CD8-positive, alpha-beta memory T cell (primary cell): ENCODE results near the gene HOXB1. TPM values are rescaled to one million over a fixed set of nuclear protein-coding genes. Genes with fewer than 3 reads are reported as not detected.

ENCODE experiments used
- CTCF ChIA-PET: fragments of 350-600 bp; sonication (Branson Sonifier 250); formaldehyde crosslinking; loops from one replicate; lab custom pipeline; 2021; ENCODE audit warnings: antibody characterized with exemption; lab: Charles Lee
- POLR2A ChIA-PET: fragments of 350-600 bp; sonication (Branson Sonifier 250); formaldehyde crosslinking; loops from one replicate; lab custom pipeline; 2021; ENCODE audit warnings: antibody characterized with exemption; lab: Charles Lee
- DNase-seq, 5 donors: peaks; one replicate each; pipeline versions ENCODE4 v3.0.0 to v3.0.0-alpha.2; 2020 to 2022; ENCODE audit warnings: mixed read lengths in 1 of 5
- H3K27ac ChIP-seq: one replicate; pipeline ENCODE4 v1.7.0; 2013; ENCODE audit warnings: low read depth, mild to moderate bottlenecking, low read length, moderate library complexity
- H3K27me3 ChIP-seq: 2 replicates; pipeline ENCODE4 v1.7.0; 2013; ENCODE audit warnings: low read length, mild to moderate bottlenecking; ENCODE audit not compliant: insufficient read depth, poor library complexity, severe bottlenecking
- H3K36me3 ChIP-seq: 2 replicates; pipeline ENCODE4 v1.7.0; 2013; ENCODE audit warnings: mild to moderate bottlenecking, low read length, moderate library complexity; ENCODE audit not compliant: insufficient read depth
- H3K4me1 ChIP-seq: 2 replicates; pipeline ENCODE4 v1.7.0; 2013; ENCODE audit warnings: mild to moderate bottlenecking, low read length, moderate library complexity; ENCODE audit not compliant: insufficient read depth
- H3K4me3 ChIP-seq: 2 replicates; pipeline ENCODE4 v1.7.0; 2013; ENCODE audit warnings: mild to moderate bottlenecking, low read length
- H3K9me3 ChIP-seq: 2 replicates; pipeline ENCODE4 v1.7.0; 2013; ENCODE audit warnings: mild to moderate bottlenecking, low read length
- H3K27ac Mint-ChIP-seq, 8 donors: one replicate each; pipeline ENCODE4 v1.8.0; 2020 to 2021; ENCODE audit warnings: mixed read lengths in 8 of 8, mild to moderate bottlenecking in 6 of 8, inconsistent platforms in 3 of 8, moderate library complexity in 3 of 8
- H3K27me3 Mint-ChIP-seq, 2 donors: one replicate each; pipeline ENCODE4 v1.8.0; 2020 to 2021; ENCODE audit warnings: mixed read lengths in 2 of 2, mild to moderate bottlenecking in 1 of 2, moderate library complexity in 1 of 2
- H3K36me3 Mint-ChIP-seq, 3 donors: one replicate each; pipeline ENCODE4 v1.8.0; 2020 to 2021; ENCODE audit warnings: mixed read lengths in 3 of 3, inconsistent platforms in 1 of 3, mild to moderate bottlenecking in 1 of 3
- H3K4me1 Mint-ChIP-seq, 3 donors: one replicate each; pipeline ENCODE4 v1.8.0; 2020 to 2021; ENCODE audit warnings: mixed read lengths in 3 of 3, inconsistent platforms in 1 of 3, mild to moderate bottlenecking in 1 of 3
- H3K4me3 Mint-ChIP-seq, 7 donors: one replicate each; pipeline ENCODE4 v1.8.0; 2020 to 2021; ENCODE audit warnings: mixed read lengths in 7 of 7, mild to moderate bottlenecking in 6 of 7, moderate library complexity in 4 of 7, inconsistent platforms in 2 of 7
- H3K9me3 Mint-ChIP-seq, 5 donors: one replicate each; pipeline ENCODE4 v1.8.0; 2020 to 2022; ENCODE audit warnings: mixed read lengths in 5 of 5, mild to moderate bottlenecking in 3 of 5, moderate library complexity in 2 of 5, inconsistent platforms in 1 of 5
- polyA plus RNA-seq: library from polyadenylated mRNA; unstranded; fragments of 300-500 nt; fragmentation: Illumina TruSeq; gene quantifications from one replicate; pipeline ENCODE4 v1.2.3, GENCODE V29; 2021
- total RNA-seq, 2 experiments: library from RNA; stranded (reverse); gene quantifications; one replicate each; pipeline ENCODE4 v1.2.3, GENCODE V29; 2021

Gene HOXB1
- total and polyA plus RNA-seq, 3 experiments from 2014 or later = not detected

DNA sequence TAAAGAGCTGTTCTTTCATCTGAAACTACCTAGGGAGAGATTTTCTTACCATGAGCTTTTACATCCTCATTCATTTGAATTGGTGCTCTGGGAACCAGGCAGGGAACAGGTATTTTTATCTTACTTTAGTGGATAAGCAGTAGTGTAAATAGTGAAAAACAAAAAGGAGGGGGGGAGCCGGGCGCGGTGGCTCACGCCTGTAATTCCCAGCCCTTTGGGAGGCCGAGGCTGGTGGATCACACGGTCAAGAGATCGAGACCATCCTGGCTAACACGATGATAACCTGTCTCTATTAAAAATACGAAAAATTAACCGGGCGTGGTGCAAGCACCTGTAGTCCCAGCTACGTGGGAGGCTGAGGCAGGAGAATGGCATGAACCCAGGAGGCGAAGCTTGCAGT lies 41.0 kb downstream of the HOXB1 start:
- H3K9me3 ChIP-seq = no peaks in the 10 kb centered on the region
- H3K9me3 Mint-ChIP-seq = no peaks in the 10 kb centered on the region
- H3K4me1 ChIP-seq = peaks cover 11% of the 10 kb centered on the region
- no peak overlapping the region for H3K4me3 ChIP-seq
- H3K4me3 Mint-ChIP-seq = no peak overlapping the region
- DNase-seq = no peak
- peaks cover 0 to 1% (median 0%) of the 10 kb centered on the region in 3 donors for H3K36me3 Mint-ChIP-seq
- no peak overlapping the region for H3K27ac ChIP-seq
- CTCF ChIA-PET = no interaction called here
- H3K27me3 Mint-ChIP-seq = peaks cover 4 to 16% of the 10 kb centered on the region in 2 donors
- H3K36me3 ChIP-seq = no peaks in the 10 kb centered on the region
- H3K27ac Mint-ChIP-seq = no peak overlapping the region
- H3K27me3 ChIP-seq = peaks cover 8% of the 10 kb centered on the region
- POLR2A ChIA-PET = no interaction called here
- peaks cover 2 to 12% (median 4%) of the 10 kb centered on the region in 3 donors for H3K4me1 Mint-ChIP-seq

DNA sequence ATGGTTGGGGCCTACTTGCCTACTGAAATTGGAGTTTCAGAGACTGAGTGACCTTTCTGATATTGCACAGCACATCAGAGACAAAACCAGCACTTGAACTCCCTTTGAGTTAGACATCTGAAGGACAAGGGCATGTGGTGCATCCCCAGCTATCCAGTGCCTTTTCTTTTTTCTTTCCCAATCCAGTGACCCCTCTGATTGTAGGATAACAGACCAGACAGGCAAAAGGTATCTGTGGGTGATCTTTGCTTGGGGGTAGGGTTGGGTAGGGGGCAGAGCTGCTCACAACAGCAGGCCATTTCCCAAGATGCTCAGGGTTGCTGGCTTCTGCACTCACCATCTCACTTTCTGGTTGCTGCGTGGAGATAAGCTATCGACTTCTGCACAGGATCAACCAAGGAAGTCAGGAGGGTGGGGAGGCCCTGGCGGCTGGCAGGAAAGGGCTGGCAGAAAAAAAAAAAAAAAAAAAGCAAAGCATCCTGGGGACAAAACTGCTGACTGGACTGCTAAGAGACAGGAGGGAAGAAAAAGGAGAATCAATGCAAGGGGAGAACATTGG lies 42.2 kb downstream of the HOXB1 start:
- Mint-ChIP-seq H3K27me3 (peaks cover 4 to 8% of the 10 kb centered on the region in 2 donors), H3K27ac (peak overlapping the region in 1 of 8 donors; percentile 50), H3K36me3 (no peaks in the 10 kb centered on the region), H3K9me3 (no peaks in the 10 kb centered on the region), H3K4me3 (no peak overlapping the region), H3K4me1 (peaks cover 2 to 12% (median 4%) of the 10 kb centered on the region in 3 donors)
- H3K27ac ChIP-seq = no peak overlapping the region
- ChIA-PET CTCF (no interaction called here), POLR2A (no interaction called here)
- H3K27me3 ChIP-seq = peaks cover 8% of the 10 kb centered on the region
- H3K36me3 ChIP-seq = no peaks in the 10 kb centered on the region
- peaks cover 14% of the 10 kb centered on the region for H3K4me1 ChIP-seq
- no peak for DNase-seq
- no peaks in the 10 kb centered on the region for H3K9me3 ChIP-seq
- H3K4me3 ChIP-seq = no peak overlapping the region

DNA sequence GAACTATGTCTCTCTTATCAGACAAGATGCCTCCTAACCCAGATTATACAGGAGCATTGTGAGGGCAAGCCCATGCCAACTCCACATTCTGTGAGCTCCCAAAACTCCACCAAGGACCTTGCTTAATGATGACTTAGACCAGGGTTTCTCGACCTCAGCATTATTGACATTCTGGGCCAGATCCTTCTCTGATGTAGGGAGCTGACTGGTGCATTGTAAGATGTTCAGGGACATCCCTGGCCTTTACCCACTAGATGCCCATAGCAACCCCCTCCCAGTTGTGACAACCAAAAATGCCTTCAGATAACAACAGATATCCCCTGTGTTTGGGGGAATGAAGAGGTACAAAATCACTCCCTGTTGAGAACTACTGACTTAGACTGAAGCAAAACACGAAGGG lies 43.6 kb downstream of the HOXB1 start:
- DNase-seq = no peak
- Histone ChIP-seq H3K27ac (no peak overlapping the region), H3K36me3 (no peaks in the 10 kb centered on the region), H3K4me1 (peaks cover 14% of the 10 kb centered on the region), H3K4me3 (no peak overlapping the region), H3K27me3 (no peaks in the 10 kb centered on the region), H3K9me3 (no peaks in the 10 kb centered on the region)
- POLR2A ChIA-PET = no interaction called here
- CTCF ChIA-PET = interaction anchor here (0.7 kb wide), 1 partner anchor 106 kb away, joined by 3 read pairs; the partner anchor contains the start of gene HOXB5
- Mint-ChIP-seq H3K4me3 (no peak overlapping the region), H3K27me3 (peaks cover 2 to 8% of the 10 kb centered on the region in 2 donors), H3K27ac (no peak overlapping the region), H3K9me3 (no peaks in the 10 kb centered on the region), H3K36me3 (no peaks in the 10 kb centered on the region), H3K4me1 (peaks cover 2 to 13% (median 4%) of the 10 kb centered on the region in 3 donors)

DNA sequence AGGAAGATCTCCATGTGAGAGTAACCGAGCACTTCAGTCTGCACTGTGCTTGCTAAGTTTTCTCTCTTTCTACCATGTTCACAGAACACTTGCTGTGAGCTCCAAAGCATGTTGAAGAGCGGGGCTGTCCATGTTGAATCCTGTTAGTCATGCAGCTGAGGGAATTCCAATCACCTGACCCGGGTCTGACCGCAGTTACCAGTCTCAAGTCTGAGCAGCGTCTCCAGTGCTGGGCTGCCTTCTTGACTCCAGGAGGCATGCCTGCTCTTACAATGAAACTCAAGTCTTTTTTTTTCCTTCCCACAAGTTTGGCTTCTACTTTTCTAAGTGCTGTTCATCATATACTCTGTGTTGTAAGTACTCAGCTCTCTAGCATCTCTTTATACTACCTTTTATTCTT lies 44.3 kb downstream of the HOXB1 start:
- no peak overlapping the region for H3K27ac ChIP-seq
- ChIA-PET CTCF (interaction anchor here (1.2 kb wide), 1 partner anchor 150 kb away, joined by 3 read pairs; no protein-coding TSS in a partner anchor), POLR2A (no interaction called here)
- no peak for DNase-seq
- H3K27me3 Mint-ChIP-seq = peaks cover 2 to 8% of the 10 kb centered on the region in 2 donors
- no peaks in the 10 kb centered on the region for H3K36me3 Mint-ChIP-seq
- H3K4me3 Mint-ChIP-seq = no peak overlapping the region
- no peaks in the 10 kb centered on the region for H3K9me3 ChIP-seq
- H3K9me3 Mint-ChIP-seq = no peaks in the 10 kb centered on the region
- H3K4me3 ChIP-seq = no peak overlapping the region
- H3K4me1 ChIP-seq = peaks cover 14% of the 10 kb centered on the region
- H3K36me3 ChIP-seq = no peaks in the 10 kb centered on the region
- H3K4me1 Mint-ChIP-seq = peaks cover 0 to 9% (median 0%) of the 10 kb centered on the region in 3 donors
- H3K27me3 ChIP-seq = no peaks in the 10 kb centered on the region
- H3K27ac Mint-ChIP-seq = no peak overlapping the region

DNA sequence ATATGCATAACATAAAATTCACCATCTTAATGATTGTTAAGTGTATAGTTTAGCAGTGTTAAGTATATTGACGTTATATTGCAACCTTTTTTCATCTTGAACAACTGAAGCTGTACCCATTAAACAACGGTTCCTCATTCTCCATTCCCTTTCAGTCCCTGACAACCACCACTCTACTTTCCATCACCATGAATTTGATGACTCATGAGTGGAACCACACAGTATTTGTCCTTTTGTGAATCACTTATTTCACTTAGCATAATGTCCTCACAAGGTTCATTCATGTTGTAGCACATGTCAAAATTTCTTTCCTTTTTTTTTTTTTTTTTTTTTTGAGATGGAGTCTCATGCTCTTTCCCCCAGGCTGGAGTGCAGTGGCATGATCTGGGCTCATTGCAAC lies 46.0 kb downstream of the HOXB1 start:
- Histone ChIP-seq H3K4me1 (peaks cover 14% of the 10 kb centered on the region), H3K9me3 (no peaks in the 10 kb centered on the region), H3K27ac (no peak overlapping the region), H3K4me3 (no peak overlapping the region), H3K27me3 (no peaks in the 10 kb centered on the region), H3K36me3 (no peaks in the 10 kb centered on the region)
- Mint-ChIP-seq H3K4me3 (no peak overlapping the region), H3K36me3 (no peaks in the 10 kb centered on the region), H3K9me3 (no peaks in the 10 kb centered on the region), H3K27ac (no peak overlapping the region), H3K4me1 (peaks cover 0 to 9% (median 0%) of the 10 kb centered on the region in 3 donors), H3K27me3 (peaks cover 0 to 8% of the 10 kb centered on the region in 2 donors)
- no peak for DNase-seq
- ChIA-PET POLR2A (no interaction called here), CTCF (no interaction called here)

DNA sequence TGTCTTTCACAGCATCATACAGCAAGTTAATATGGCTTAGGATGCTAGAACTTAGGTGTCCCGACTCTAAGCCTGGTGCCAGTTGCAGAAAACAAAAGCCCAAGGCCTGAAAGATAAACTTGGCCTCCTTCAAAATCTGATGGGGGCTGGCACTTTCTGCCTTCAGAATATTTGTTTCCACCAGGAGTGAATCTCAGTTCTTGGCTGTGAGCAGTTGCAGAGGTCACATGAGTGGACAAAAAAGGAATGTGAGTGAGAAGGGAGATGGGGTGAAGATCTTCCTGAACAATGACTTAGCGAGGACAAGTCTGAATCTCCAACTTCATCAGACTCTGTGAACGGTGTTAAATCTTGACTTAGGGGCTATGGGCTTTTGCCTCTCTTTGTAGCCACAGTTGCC lies 46.6 kb downstream of the HOXB1 start:
- CTCF ChIA-PET = interaction anchor here (1.1 kb wide), 1 partner anchor 132 kb away, joined by 3 read pairs; no protein-coding TSS in a partner anchor
- H3K9me3 Mint-ChIP-seq = no peaks in the 10 kb centered on the region

DNA sequence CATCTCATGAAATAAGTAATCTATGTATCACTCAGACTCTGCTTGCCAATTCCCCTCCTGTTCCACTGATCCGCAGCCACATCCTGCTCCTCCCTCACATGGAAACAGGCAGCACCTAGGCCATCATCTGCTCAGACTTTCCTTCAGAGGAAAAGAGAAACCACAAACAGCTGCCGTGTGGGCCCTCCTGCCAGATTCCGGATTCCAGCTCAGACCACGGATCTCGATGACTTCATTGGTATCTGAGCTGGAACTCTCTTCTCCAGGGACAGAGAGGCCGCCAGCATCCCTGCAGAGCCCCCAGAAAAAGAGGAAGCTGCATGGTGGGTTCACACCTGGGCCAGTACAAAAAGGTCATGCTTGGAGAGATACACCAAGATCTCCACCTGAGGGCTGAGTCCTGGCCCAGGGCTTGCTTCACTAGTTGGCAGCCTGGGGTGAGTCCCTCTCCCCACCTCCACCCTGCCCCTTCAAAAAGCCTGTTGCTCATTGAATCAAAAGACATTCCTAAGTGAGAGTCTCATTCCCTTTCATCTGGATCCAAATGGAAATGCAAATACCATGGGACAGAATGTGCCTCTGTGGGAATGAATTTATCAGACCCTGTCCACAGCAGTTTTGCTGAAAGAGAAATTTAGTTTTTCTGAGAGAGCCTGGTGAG lies 47.2 kb downstream of the HOXB1 start:
- H3K4me3 ChIP-seq = no peak overlapping the region
- no peaks in the 10 kb centered on the region for H3K36me3 Mint-ChIP-seq
- no peaks in the 10 kb centered on the region for H3K27me3 ChIP-seq
- H3K4me3 Mint-ChIP-seq = no peak overlapping the region
- POLR2A ChIA-PET = interaction anchor here (0.5 kb wide), 1 partner anchor 341 kb away, joined by 6 read pairs; no protein-coding TSS in a partner anchor
- no peaks in the 10 kb centered on the region for H3K9me3 Mint-ChIP-seq
- no peaks in the 10 kb centered on the region for H3K9me3 ChIP-seq
- no peak for DNase-seq
- H3K27ac ChIP-seq = no peak overlapping the region
- H3K27ac Mint-ChIP-seq = peak overlapping the region in 1 of 8 donors; percentile 9
- no peaks in the 10 kb centered on the region for H3K36me3 ChIP-seq
- H3K4me1 Mint-ChIP-seq = peaks cover 1 to 8% (median 2%) of the 10 kb centered on the region in 3 donors
- H3K27me3 Mint-ChIP-seq = peaks cover 0 to 4% of the 10 kb centered on the region in 2 donors
- H3K4me1 ChIP-seq = peaks cover 13% of the 10 kb centered on the region
- CTCF ChIA-PET = interaction anchor here (0.9 to 1.1 kb wide), 2 partner anchors 9 to 131 kb away, joined by 3 to 5 read pairs; no protein-coding TSS in a partner anchor

More for the DNA sequence above, 46.6 kb downstream of the HOXB1 start:
- Histone ChIP-seq H3K9me3 (no peaks in the 10 kb centered on the region), H3K27ac (no peak overlapping the region), H3K4me3 (no peak overlapping the region), H3K36me3 (no peaks in the 10 kb centered on the region), H3K4me1 (peaks cover 14% of the 10 kb centered on the region), H3K27me3 (no peaks in the 10 kb centered on the region)
- H3K4me3 Mint-ChIP-seq = no peak overlapping the region
- peaks cover 0 to 4% of the 10 kb centered on the region in 2 donors for H3K27me3 Mint-ChIP-seq
- peaks cover 0 to 9% (median 0%) of the 10 kb centered on the region in 3 donors for H3K4me1 Mint-ChIP-seq
- POLR2A ChIA-PET = no interaction called here
- no peak for DNase-seq
- no peaks in the 10 kb centered on the region for H3K36me3 Mint-ChIP-seq
- H3K27ac Mint-ChIP-seq = no peak overlapping the region

DNA sequence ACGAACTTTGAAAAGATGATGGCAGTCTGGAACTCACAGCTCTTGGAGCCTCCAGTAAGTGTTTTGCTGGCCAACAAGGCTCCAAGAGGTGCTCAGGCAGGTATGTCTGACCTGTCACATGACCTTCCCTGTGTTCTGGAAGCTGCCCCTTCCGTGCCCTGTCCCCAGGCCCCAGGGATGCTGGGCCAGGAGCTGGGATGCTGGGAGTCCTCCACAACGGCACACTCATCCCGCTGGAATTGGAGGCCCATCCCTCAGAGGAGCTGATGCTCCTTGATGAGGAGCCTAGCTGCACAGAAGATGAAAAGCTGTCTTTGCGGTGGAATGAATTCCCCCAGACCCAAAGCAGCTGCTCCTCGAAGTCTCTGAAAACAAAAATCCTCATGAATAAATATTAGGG lies 47.8 kb downstream of the HOXB1 start:
- Histone ChIP-seq H3K4me1 (peaks cover 12% of the 10 kb centered on the region), H3K36me3 (no peaks in the 10 kb centered on the region), H3K9me3 (no peaks in the 10 kb centered on the region), H3K27ac (no peak overlapping the region), H3K4me3 (no peak overlapping the region), H3K27me3 (no peaks in the 10 kb centered on the region)
- DNase-seq = no peak
- Mint-ChIP-seq H3K4me1 (peaks cover 4 to 13% (median 6%) of the 10 kb centered on the region in 3 donors), H3K27ac (no peak overlapping the region), H3K9me3 (no peaks in the 10 kb centered on the region), H3K27me3 (peaks cover 0 to 4% of the 10 kb centered on the region in 2 donors), H3K36me3 (no peaks in the 10 kb centered on the region), H3K4me3 (no peak overlapping the region)
- ChIA-PET CTCF (interaction anchor here (0.9 to 1.1 kb wide), 2 partner anchors 9 to 131 kb away, joined by 3 to 5 read pairs; no protein-coding TSS in a partner anchor), POLR2A (interaction anchor here (0.5 kb wide), 1 partner anchor 342 kb away, joined by 6 read pairs; no protein-coding TSS in a partner anchor)
